ENCODE measurements around the gene PARD3B.

GRCh38 chr2:205464681-205465080 lies 919.4 kb downstream of the PARD3B start:
- TF ChIP-seq, protein P1, sequence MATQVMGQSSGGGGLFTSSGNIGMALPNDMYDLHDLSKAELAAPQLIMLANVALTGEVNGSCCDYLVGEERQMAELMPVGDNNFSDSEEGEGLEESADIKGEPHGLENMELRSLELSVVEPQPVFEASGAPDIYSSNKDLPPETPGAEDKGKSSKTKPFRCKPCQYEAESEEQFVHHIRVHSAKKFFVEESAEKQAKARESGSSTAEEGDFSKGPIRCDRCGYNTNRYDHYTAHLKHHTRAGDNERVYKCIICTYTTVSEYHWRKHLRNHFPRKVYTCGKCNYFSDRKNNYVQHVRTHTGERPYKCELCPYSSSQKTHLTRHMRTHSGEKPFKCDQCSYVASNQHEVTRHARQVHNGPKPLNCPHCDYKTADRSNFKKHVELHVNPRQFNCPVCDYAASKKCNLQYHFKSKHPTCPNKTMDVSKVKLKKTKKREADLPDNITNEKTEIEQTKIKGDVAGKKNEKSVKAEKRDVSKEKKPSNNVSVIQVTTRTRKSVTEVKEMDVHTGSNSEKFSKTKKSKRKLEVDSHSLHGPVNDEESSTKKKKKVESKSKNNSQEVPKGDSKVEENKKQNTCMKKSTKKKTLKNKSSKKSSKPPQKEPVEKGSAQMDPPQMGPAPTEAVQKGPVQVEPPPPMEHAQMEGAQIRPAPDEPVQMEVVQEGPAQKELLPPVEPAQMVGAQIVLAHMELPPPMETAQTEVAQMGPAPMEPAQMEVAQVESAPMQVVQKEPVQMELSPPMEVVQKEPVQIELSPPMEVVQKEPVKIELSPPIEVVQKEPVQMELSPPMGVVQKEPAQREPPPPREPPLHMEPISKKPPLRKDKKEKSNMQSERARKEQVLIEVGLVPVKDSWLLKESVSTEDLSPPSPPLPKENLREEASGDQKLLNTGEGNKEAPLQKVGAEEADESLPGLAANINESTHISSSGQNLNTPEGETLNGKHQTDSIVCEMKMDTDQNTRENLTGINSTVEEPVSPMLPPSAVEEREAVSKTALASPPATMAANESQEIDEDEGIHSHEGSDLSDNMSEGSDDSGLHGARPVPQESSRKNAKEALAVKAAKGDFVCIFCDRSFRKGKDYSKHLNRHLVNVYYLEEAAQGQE (IDR thresholded peaks at IDR 0.05; ENCODE audit: insufficient replicate concordance, low read depth): no peak
- TF ChIP-seq POLR2AphosphoS5 (IDR thresholded peaks at IDR 0.05; ENCODE audit: low read depth): no peak
- no peak for TF ChIP-seq CTCF (IDR thresholded peaks at IDR 0.05; ENCODE audit: insufficient read depth, low read length)
